ENCODE results near the gene PTAR1.

DNA sequence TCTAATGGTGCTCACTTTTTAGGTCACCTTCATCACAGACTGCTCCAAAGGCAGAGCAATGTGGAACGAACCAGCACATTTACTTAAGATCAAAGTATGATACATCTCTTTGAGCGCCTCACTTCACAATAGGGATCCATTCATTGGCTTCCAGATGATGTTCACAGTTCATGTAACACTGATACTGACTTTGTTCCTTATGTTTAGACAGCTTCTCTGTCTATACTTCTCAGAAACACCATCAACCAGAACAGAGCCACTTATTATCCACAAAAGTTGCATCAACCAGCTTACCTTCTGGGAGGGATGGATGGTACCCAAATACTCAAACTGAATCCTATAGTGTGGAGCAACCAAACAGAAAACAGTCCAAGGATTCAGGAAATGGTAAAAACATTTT, 4.6 kb downstream of the PTAR1 start:
- TF ChIP-seq, protein P1, sequence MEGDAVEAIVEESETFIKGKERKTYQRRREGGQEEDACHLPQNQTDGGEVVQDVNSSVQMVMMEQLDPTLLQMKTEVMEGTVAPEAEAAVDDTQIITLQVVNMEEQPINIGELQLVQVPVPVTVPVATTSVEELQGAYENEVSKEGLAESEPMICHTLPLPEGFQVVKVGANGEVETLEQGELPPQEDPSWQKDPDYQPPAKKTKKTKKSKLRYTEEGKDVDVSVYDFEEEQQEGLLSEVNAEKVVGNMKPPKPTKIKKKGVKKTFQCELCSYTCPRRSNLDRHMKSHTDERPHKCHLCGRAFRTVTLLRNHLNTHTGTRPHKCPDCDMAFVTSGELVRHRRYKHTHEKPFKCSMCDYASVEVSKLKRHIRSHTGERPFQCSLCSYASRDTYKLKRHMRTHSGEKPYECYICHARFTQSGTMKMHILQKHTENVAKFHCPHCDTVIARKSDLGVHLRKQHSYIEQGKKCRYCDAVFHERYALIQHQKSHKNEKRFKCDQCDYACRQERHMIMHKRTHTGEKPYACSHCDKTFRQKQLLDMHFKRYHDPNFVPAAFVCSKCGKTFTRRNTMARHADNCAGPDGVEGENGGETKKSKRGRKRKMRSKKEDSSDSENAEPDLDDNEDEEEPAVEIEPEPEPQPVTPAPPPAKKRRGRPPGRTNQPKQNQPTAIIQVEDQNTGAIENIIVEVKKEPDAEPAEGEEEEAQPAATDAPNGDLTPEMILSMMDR (conservative IDR thresholded peaks at IDR 0.05; ENCODE audit: low read length) = no peak
- no peak for TF ChIP-seq EZH2phosphoT487 (IDR thresholded peaks at IDR 0.05; ENCODE audit: borderline replicate concordance)

All from Loucy (cell line).